ENCODE results near the gene TBC1D7. TPM values are rescaled to one million over a fixed set of nuclear protein-coding genes. Genes with fewer than 3 reads are reported as not detected.

TBC1D7 gene
- total and polyA plus RNA-seq, 2 donors (not counting 1 experiment from before 2014, with no cell fraction given): 21.5 to 22.3 TPM

GRCh38 chr6:13339863-13340630 lies 11.7 kb upstream of the TBC1D7 start:
- H4K20me1 ChIP-seq (ENCODE audit: control insufficient read depth, insufficient read depth, low read length, poor library complexity, severe bottlenecking): no peaks in the 10 kb centered on the region
- H3K4me3 ChIP-seq (ENCODE audit: control extremely low read depth in 1 of 5, extremely low read depth in 1 of 5, insufficient read depth in 1 of 5, low read depth in 2 of 5, low read length in 4 of 5): no peak overlapping the region
- peak overlapping the region; percentile 91 for H3K27ac Mint-ChIP-seq
- peak overlapping the region; percentile 21 to 63 for H3K27ac ChIP-seq (ENCODE audit: low read length in 2 of 2)
- intact Hi-C loops (cut with micrococcal nuclease): no loop called here
- H3K9ac ChIP-seq (ENCODE audit: low read length): peak overlapping the region; percentile 8
- H3K4me2 ChIP-seq (replicated peaks; ENCODE audit: low read depth, low read length, poor library complexity, severe bottlenecking): peak overlapping the region; percentile 52
- DNase-seq: peak; percentile 56
- H3K27me3 ChIP-seq (replicated peaks in 1 of 4; ENCODE audit: control extremely low read depth in 1 of 4, control insufficient read depth in 3 of 4, insufficient read depth in 4 of 4, low read length in 3 of 4): no peaks in the 10 kb centered on the region
- H3K4me1 ChIP-seq (ENCODE audit: control insufficient read depth in 2 of 2, insufficient read depth in 2 of 2, low read length in 2 of 2): peaks cover 40% of the 10 kb centered on the region in 2 donors
- 38% methylated on average over 6 of the region's 8 CpGs for WGBS (ENCODE audit: insufficient coverage)
- ChIA-PET CTCF (interaction anchor here (0.8 to 4.8 kb wide), 18 partner anchors 9 to 429 kb away, joined by 3 to 56 read pairs (median 6); partner anchors contain the start of genes NOL7, SIRT5 and TBC1D7), POLR2A (interaction anchor here (0.6 to 1.3 kb wide), 3 partner anchors 14 to 234 kb away, joined by 3 to 5 read pairs (median 4); partner anchors contain the start of gene SIRT5)
- no peaks in the 10 kb centered on the region for H3K27me3 Mint-ChIP-seq
- no peaks in the 10 kb centered on the region for H3K79me2 ChIP-seq (ENCODE audit: control insufficient read depth, insufficient read depth, low read length)
- peak overlapping the region; percentile 77 for H3K4me3 Mint-ChIP-seq
- peak; percentile 55 for ATAC-seq (ENCODE audit: low read depth)
- TF ChIP-seq EZH2 (IDR thresholded peaks at IDR 0.05; ENCODE audit: borderline replicate concordance, insufficient read depth, low read depth, low read length, poor library complexity, severe bottlenecking): no peak
- peaks cover 0 to 8% (median 7%) of the 10 kb centered on the region in 3 donors for H3K9me3 ChIP-seq (ENCODE audit: control extremely low read depth in 1 of 3, control insufficient read depth in 2 of 3, insufficient read depth in 1 of 3, low read length in 2 of 3)
- H3K36me3 ChIP-seq (replicated peaks in 1 of 2; ENCODE audit: control extremely low read depth in 1 of 2, control insufficient read depth in 1 of 2, extremely low read depth in 1 of 2, insufficient read depth in 2 of 2, low read length in 1 of 2): no peaks in the 10 kb centered on the region
- H3K4me1 Mint-ChIP-seq: peaks cover 43% of the 10 kb centered on the region
- H2AFZ ChIP-seq (ENCODE audit: insufficient read depth, low read depth, low read length, poor library complexity, severe bottlenecking): peak overlapping the region; percentile 74
- peaks cover 3% of the 10 kb centered on the region for H3K9me3 Mint-ChIP-seq (ENCODE audit: insufficient read depth)

DNA sequence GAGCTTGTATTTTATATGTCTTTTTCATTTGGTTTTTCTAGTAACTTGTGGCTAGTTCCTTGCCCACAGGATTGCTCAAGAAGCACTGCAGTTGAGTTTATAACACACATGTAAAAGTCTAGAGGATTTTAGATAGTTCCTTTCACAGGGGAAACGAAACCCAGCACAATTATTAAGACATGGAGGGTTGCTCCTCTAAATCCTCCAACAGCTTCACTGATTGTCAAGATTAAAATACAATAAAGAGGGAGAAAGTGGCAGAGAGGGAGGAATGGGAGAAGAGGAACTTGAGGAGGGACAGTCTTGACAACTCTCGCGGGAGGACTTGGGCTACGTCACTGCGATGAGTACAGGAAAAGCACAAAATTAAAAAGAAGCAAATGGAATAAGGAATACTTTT lies 9.7 kb upstream of the TBC1D7 start:
- no peaks in the 10 kb centered on the region for H3K79me2 ChIP-seq (ENCODE audit: control insufficient read depth, insufficient read depth, low read length)
- intact Hi-C loops (cut with micrococcal nuclease): no loop called here
- no peak for ATAC-seq (ENCODE audit: low read depth)
- peaks cover 3% of the 10 kb centered on the region for H3K9me3 Mint-ChIP-seq (ENCODE audit: insufficient read depth)
- peak overlapping the region; percentile 37 for H3K4me2 ChIP-seq (replicated peaks; ENCODE audit: low read depth, low read length, poor library complexity, severe bottlenecking)
- peak overlapping the region in 1 of 2 donors; percentile 58 for H3K27ac ChIP-seq (ENCODE audit: low read length in 2 of 2)
- WGBS (ENCODE audit: insufficient coverage): no CpG with 5 or more reads among the region's 5 CpGs
- peak overlapping the region; percentile 77 for H3K27ac Mint-ChIP-seq
- ChIA-PET POLR2A (interaction anchor here (0.9 kb wide), 1 partner anchor 9 kb away, joined by 3 read pairs; no protein-coding TSS in a partner anchor), CTCF (interaction anchor here (0.6 to 4.8 kb wide), 30 partner anchors 10 to 287 kb away, joined by 3 to 56 read pairs (median 6); partner anchors contain the start of genes GFOD1, NOL7, SIRT5 and TBC1D7)
- no peak overlapping the region for H3K4me3 ChIP-seq (ENCODE audit: control extremely low read depth in 1 of 5, extremely low read depth in 1 of 5, insufficient read depth in 1 of 5, low read depth in 2 of 5, low read length in 4 of 5)
- TF ChIP-seq, protein P1, sequence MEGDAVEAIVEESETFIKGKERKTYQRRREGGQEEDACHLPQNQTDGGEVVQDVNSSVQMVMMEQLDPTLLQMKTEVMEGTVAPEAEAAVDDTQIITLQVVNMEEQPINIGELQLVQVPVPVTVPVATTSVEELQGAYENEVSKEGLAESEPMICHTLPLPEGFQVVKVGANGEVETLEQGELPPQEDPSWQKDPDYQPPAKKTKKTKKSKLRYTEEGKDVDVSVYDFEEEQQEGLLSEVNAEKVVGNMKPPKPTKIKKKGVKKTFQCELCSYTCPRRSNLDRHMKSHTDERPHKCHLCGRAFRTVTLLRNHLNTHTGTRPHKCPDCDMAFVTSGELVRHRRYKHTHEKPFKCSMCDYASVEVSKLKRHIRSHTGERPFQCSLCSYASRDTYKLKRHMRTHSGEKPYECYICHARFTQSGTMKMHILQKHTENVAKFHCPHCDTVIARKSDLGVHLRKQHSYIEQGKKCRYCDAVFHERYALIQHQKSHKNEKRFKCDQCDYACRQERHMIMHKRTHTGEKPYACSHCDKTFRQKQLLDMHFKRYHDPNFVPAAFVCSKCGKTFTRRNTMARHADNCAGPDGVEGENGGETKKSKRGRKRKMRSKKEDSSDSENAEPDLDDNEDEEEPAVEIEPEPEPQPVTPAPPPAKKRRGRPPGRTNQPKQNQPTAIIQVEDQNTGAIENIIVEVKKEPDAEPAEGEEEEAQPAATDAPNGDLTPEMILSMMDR (IDR thresholded peaks at IDR 0.05): no peak
- no peak for TF ChIP-seq EZH2 (IDR thresholded peaks at IDR 0.05; ENCODE audit: borderline replicate concordance, insufficient read depth, low read depth, low read length, poor library complexity, severe bottlenecking)
- H3K27me3 ChIP-seq (replicated peaks in 1 of 4; ENCODE audit: control extremely low read depth in 1 of 4, control insufficient read depth in 3 of 4, insufficient read depth in 4 of 4, low read length in 3 of 4): no peaks in the 10 kb centered on the region
- no peak overlapping the region for H3K9ac ChIP-seq (ENCODE audit: low read length)
- H3K27me3 Mint-ChIP-seq: no peaks in the 10 kb centered on the region
- no peaks in the 10 kb centered on the region for H3K36me3 ChIP-seq (replicated peaks in 1 of 2; ENCODE audit: control extremely low read depth in 1 of 2, control insufficient read depth in 1 of 2, extremely low read depth in 1 of 2, insufficient read depth in 2 of 2, low read length in 1 of 2)
- peaks cover 0 to 8% (median 7%) of the 10 kb centered on the region in 3 donors for H3K9me3 ChIP-seq (ENCODE audit: control extremely low read depth in 1 of 3, control insufficient read depth in 2 of 3, insufficient read depth in 1 of 3, low read length in 2 of 3)
- H2AFZ ChIP-seq (ENCODE audit: insufficient read depth, low read depth, low read length, poor library complexity, severe bottlenecking): peak overlapping the region; percentile 54
- DNase-seq: peak; percentile 40
- H3K4me3 Mint-ChIP-seq: peak overlapping the region; percentile 35
- peaks cover 40% of the 10 kb centered on the region in 2 donors for H3K4me1 ChIP-seq (ENCODE audit: control insufficient read depth in 2 of 2, insufficient read depth in 2 of 2, low read length in 2 of 2)
- no peaks in the 10 kb centered on the region for H4K20me1 ChIP-seq (ENCODE audit: control insufficient read depth, insufficient read depth, low read length, poor library complexity, severe bottlenecking)
- peaks cover 43% of the 10 kb centered on the region for H3K4me1 Mint-ChIP-seq

Data from B cell (primary cell).